Chondrocyte (in vitro differentiated cells): ENCODE measurements around the gene TSR3. TPM values are rescaled to one million over a fixed set of nuclear protein-coding genes. Genes with fewer than 3 reads are reported as not detected.

Experiments
- DNase-seq: peaks from one replicate; pipeline ENCODE4 v3.0.0; 2021; ENCODE audit warnings: mixed read lengths, low spot score
- H3K27ac Mint-ChIP-seq: one replicate; pipeline ENCODE4 v1.8.0; 2021; ENCODE audit warnings: mild to moderate bottlenecking, moderate library complexity, mixed read lengths; ENCODE audit not compliant: unreplicated experiment
- H3K27me3 Mint-ChIP-seq: 2 replicates; pipeline ENCODE4 v1.8.0; 2021; ENCODE audit warnings: low read depth, mixed read lengths
- H3K36me3 Mint-ChIP-seq: 2 replicates; pipeline ENCODE4 v1.8.0; 2021; ENCODE audit warnings: low read depth, mixed read lengths
- H3K4me1 Mint-ChIP-seq: 2 replicates; pipeline ENCODE4 v1.8.0; 2021; ENCODE audit warnings: low read depth, mild to moderate bottlenecking, mixed read lengths
- H3K4me3 Mint-ChIP-seq: one replicate; pipeline ENCODE4 v1.8.0; 2021; ENCODE audit warnings: mild to moderate bottlenecking, moderate library complexity, mixed read lengths; ENCODE audit not compliant: unreplicated experiment
- H3K9me3 Mint-ChIP-seq: 2 replicates; pipeline ENCODE4 v1.8.0; 2021; ENCODE audit warnings: low read depth, mixed read lengths
- CTCF ChIP-seq: fragments of 200-600 bp; sonication (generic); IDR thresholded peaks from 2 replicates; pipeline ENCODE4 v1.5.0; 2021; ENCODE audit warnings: antibody characterized with exemption, mild to moderate bottlenecking, moderate library complexity
- total RNA-seq: library from RNA; stranded (reverse); gene quantifications from 3 replicates; pipeline ENCODE4 v1.2.1, GENCODE V29; 2021

The TSR3 gene
- total RNA-seq, 1 donor from 2014 or later, result 56.0 TPM

- H3K36me3 Mint-ChIP-seq, result no peaks in the 10 kb centered on the region
- no peak overlapping the region for H3K4me3 Mint-ChIP-seq
- no peak for TF ChIP-seq CTCF
- no peak overlapping the region for H3K27ac Mint-ChIP-seq
- DNase-seq, result no peak
- no peaks in the 10 kb centered on the region for H3K9me3 Mint-ChIP-seq
- peaks cover 14% of the 10 kb centered on the region for H3K4me1 Mint-ChIP-seq
- H3K27me3 Mint-ChIP-seq, result peaks cover 8% of the 10 kb centered on the region
Measured at GRCh38 chr16:1340730-1341494, 10.8 kb downstream of the TSR3 start.

GRCh38 chr16:1338855-1339675 is 12.6 kb downstream of the TSR3 start:
- DNase-seq, result no peak
- H3K27me3 Mint-ChIP-seq, result peaks cover 19% of the 10 kb centered on the region
- H3K36me3 Mint-ChIP-seq, result no peaks in the 10 kb centered on the region
- no peaks in the 10 kb centered on the region for H3K9me3 Mint-ChIP-seq
- no peak for TF ChIP-seq CTCF
- no peak overlapping the region for H3K27ac Mint-ChIP-seq
- H3K4me3 Mint-ChIP-seq, result no peak overlapping the region
- H3K4me1 Mint-ChIP-seq, result peaks cover 14% of the 10 kb centered on the region

GRCh38 chr16:1338119-1338730 is 13.5 kb downstream of the TSR3 start:
- H3K27ac Mint-ChIP-seq, result no peak overlapping the region
- H3K36me3 Mint-ChIP-seq, result no peaks in the 10 kb centered on the region
- H3K9me3 Mint-ChIP-seq, result no peaks in the 10 kb centered on the region
- peaks cover 19% of the 10 kb centered on the region for H3K27me3 Mint-ChIP-seq
- TF ChIP-seq CTCF, result peak; percentile 75
- peaks cover 10% of the 10 kb centered on the region for H3K4me1 Mint-ChIP-seq
- DNase-seq, result no peak
- no peak overlapping the region for H3K4me3 Mint-ChIP-seq

GRCh38 chr16:1337486-1337885 is 14.2 kb downstream of the TSR3 start:
- Mint-ChIP-seq H3K27me3 (peaks cover 20% of the 10 kb centered on the region), H3K27ac (no peak overlapping the region), H3K9me3 (no peaks in the 10 kb centered on the region), H3K4me3 (no peak overlapping the region), H3K36me3 (no peaks in the 10 kb centered on the region), H3K4me1 (peaks cover 6% of the 10 kb centered on the region)
- no peak for DNase-seq
- no peak for TF ChIP-seq CTCF

- H3K4me1 Mint-ChIP-seq, result peaks cover 4% of the 10 kb centered on the region
- H3K27me3 Mint-ChIP-seq, result peaks cover 27% of the 10 kb centered on the region
- no peak for TF ChIP-seq CTCF
- H3K9me3 Mint-ChIP-seq, result no peaks in the 10 kb centered on the region
- H3K27ac Mint-ChIP-seq, result no peak overlapping the region
- no peak overlapping the region for H3K4me3 Mint-ChIP-seq
- DNase-seq, result no peak
- H3K36me3 Mint-ChIP-seq, result no peaks in the 10 kb centered on the region
Measured at GRCh38 chr16:1336619-1337018, 15.1 kb downstream of the TSR3 start.
